HEK293T (cell line): Measurements from ENCODE around the gene PLEKHO2.
A peak's percentile ranks its signal among the peaks of the same experiment; 100 is the strongest.

Source experiments
- CTCF ChIA-PET: fragments of 350-600 bp; formaldehyde crosslinking; extraction: SDS; loops from one replicate; lab custom pipeline; 2021; ENCODE audit warnings: antibody characterized with exemption, inconsistent platforms; lab: Yijun Ruan, JAX
- POLR2A ChIA-PET: fragments of 350-600 bp; formaldehyde crosslinking; extraction: SDS; loops from one replicate; lab custom pipeline; 2020; ENCODE audit warnings: antibody characterized with exemption, inconsistent platforms; lab: Yijun Ruan, JAX
- DNase-seq: peaks from one replicate; pipeline ENCODE4 v3.0.0; 2012; ENCODE audit warnings: mixed read lengths; ENCODE audit errors: extremely low spot score
- ARNT ChIP-seq: fragments of 450-650 bp; IDR thresholded peaks from 2 replicates; pipeline ENCODE4 v1.6.1; 2017; ENCODE audit warnings: mild to moderate bottlenecking
- BHLHE40 ChIP-seq: fragments of 450-650 bp; IDR thresholded peaks from 2 replicates; pipeline ENCODE4 v1.6.1; 2016; ENCODE audit warnings: mild to moderate bottlenecking, moderate library complexity, borderline replicate concordance
- CTBP1 ChIP-seq: fragments of 450-650 bp; IDR thresholded peaks from 2 replicates; pipeline ENCODE4 v1.6.1; 2016; ENCODE audit warnings: borderline replicate concordance
- ELF4 ChIP-seq: fragments of 450-650 bp; IDR thresholded peaks from 2 replicates; pipeline ENCODE4 v1.6.1; 2017; ENCODE audit warnings: antibody characterized with exemption
- FOXA1 ChIP-seq: fragments of 450-650 bp; IDR thresholded peaks from 2 replicates; pipeline ENCODE4 v1.6.1; 2016; ENCODE audit warnings: mild to moderate bottlenecking
- FOXK2 ChIP-seq: fragments of 450-650 bp; IDR thresholded peaks from 2 replicates; pipeline ENCODE4 v1.6.1; 2016; ENCODE audit warnings: mild to moderate bottlenecking
- FOXM1 ChIP-seq: fragments of 450-650 bp; IDR thresholded peaks from 2 replicates; pipeline ENCODE4 v1.6.1; 2017; ENCODE audit warnings: mild to moderate bottlenecking, borderline replicate concordance
- HDGF ChIP-seq: fragments of 450-650 bp; IDR thresholded peaks from 2 replicates; pipeline ENCODE4 v1.6.1; 2017; ENCODE audit warnings: antibody characterized with exemption, borderline replicate concordance
- L3MBTL2 ChIP-seq: fragments of 450-650 bp; conservative IDR thresholded peaks from 2 replicates; pipeline ENCODE4 v1.6.1; 2016; ENCODE audit warnings: mild to moderate bottlenecking
- LEF1 ChIP-seq: fragments of 450-650 bp; IDR thresholded peaks from 2 replicates; pipeline ENCODE4 v1.6.1; 2017; ENCODE audit warnings: mild to moderate bottlenecking, borderline replicate concordance
- NFRKB ChIP-seq: fragments of 450-650 bp; IDR thresholded peaks from 2 replicates; pipeline ENCODE4 v1.6.1; 2016; ENCODE audit warnings: mild to moderate bottlenecking, moderate library complexity
- PKNOX1 ChIP-seq: fragments of 450-650 bp; IDR thresholded peaks from 2 replicates; pipeline ENCODE4 v1.6.1; 2016
- SP1 ChIP-seq: fragments of 450-650 bp; IDR thresholded peaks from 2 replicates; pipeline ENCODE4 v1.6.1; 2017
- SUZ12 ChIP-seq: fragments of 450-650 bp; IDR thresholded peaks from 2 replicates; pipeline ENCODE4 v1.6.1; 2016; ENCODE audit warnings: mild to moderate bottlenecking
- TARDBP ChIP-seq: fragments of 450-650 bp; IDR thresholded peaks from 2 replicates; pipeline ENCODE4 v1.6.1; 2016
- ZNF384 ChIP-seq: fragments of 450-650 bp; IDR thresholded peaks from 2 replicates; pipeline ENCODE4 v1.6.1; 2016

The PLEKHO2 gene

DNA sequence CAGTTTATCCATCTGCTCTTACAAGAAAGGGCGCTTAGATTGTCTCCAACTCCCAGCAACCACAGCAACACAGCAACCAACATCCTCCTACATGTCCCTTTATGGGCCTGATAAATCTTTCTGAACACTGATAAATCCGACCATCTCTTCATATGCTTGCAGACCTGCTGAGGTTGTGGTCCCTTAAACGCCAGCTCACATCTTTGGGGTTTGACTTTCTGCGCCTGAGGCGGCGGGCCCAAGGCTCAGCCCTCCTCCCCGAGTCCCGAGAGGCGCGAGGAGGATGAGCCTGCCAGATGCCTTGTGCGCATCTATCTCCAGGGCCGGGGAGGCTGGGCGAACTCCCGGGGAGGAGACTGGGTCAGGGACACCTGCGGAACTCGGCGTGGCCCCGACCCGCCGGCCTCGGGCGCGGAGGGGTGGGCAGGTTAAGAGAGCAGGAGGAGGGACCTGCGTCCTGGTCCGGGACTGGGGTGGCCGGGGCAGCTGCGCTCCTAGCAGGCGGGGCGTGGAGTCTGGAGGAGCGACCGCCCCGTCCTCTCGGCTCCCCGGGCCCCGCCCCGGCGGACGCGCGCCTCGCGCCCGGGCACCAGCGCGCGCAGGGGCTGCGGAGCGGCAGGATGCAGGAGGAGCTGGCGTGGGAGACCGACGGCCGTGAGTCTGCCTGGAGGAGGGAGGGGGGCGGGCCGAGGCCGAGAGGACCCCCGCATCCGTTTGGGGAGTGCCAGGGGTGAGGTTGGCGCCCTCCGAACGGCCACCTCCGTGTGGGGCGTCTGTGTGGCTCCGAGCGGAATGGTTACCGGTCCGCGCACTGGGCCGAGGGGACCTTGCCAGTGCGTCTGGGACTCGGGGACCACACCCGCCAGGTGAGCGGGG lies 69.8 kb downstream of the PLEKHO2 start, which contains the start of gene ANKDD1A:
Gene ANKDD1A, plus strand, starts transcription at position 592 of the 876 bp plus-strand sequence. Its CDS starts 29 bp downstream, at position 621.
- TF ChIP-seq ZNF384 = no peak
- no peak for TF ChIP-seq PKNOX1
- TF ChIP-seq SUZ12 = no peak
- TF ChIP-seq ELF4 = no peak
- TF ChIP-seq FOXM1 = no peak
- no peak for TF ChIP-seq BHLHE40
- no peak for TF ChIP-seq HDGF
- TF ChIP-seq ARNT = no peak
- ChIA-PET POLR2A (interaction anchor here (0.9 to 1.9 kb wide), 2 partner anchors 17 to 18 kb away, joined by 4 to 7 read pairs; no protein-coding TSS in a partner anchor), CTCF (no interaction called here)
- peak; percentile 68 for DNase-seq

DNA sequence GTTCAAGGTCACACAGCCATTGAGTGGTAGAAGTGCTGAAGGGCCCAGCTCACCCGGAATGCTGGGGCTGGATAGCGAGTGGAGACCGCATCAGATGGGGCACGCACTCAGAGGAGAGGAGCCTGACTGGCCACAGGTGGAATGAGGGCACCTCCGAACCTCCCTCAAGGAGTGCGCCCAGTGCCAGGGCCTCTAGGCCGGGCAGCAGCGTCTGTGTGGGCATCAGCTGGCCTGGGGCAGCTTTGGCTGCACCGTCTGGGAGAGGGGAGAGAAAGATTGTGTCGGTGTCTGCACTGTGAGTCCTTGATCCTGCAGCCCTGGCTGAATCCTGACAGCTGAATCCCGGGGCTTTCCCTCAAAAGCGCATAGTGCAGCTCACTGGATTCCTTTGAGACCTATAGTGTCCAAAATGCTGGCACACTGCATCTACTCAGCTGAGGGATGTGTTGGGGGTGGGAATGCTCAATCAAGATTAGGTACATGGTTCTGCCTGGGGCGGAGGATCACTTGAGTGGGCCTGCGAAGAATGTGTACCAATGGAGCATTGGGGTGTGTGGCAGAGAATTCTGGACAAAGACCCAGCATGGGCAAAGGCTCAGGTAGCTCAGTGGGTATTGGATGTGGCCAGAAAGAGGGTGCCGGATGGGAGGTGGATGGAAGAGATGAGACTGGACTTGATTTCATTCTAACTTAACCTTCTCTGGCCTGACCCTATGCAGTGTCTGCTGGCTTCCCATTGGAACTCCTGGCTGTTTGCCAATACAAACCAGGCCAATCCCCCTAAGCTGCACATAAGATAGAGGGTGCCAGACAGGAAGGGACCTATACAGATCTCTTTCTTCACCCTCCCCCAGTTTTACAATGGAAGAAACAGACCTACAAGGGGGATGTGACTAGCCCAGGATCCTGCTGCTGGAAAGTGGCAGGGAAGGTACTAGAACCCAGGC lies 70.9 kb downstream of the PLEKHO2 start:
- ChIA-PET POLR2A (interaction anchor here (0.9 kb wide), 1 partner anchor 18 kb away, joined by 4 read pairs; no protein-coding TSS in a partner anchor), CTCF (no interaction called here)
- TF ChIP-seq SUZ12 (no peak), FOXM1 (no peak), CTBP1 (no peak), NFRKB (no peak), ARNT (no peak), L3MBTL2 (no peak), ELF4 (no peak), TARDBP (no peak), LEF1 (no peak), FOXK2 (no peak)
- no peak for DNase-seq

- ChIA-PET POLR2A (no interaction called here), CTCF (interaction anchor here (0.7 kb wide), 1 partner anchor 22 kb away, joined by 3 read pairs; no protein-coding TSS in a partner anchor)
- TF ChIP-seq BHLHE40 (no peak), ELF4 (no peak), CTBP1 (no peak), SUZ12 (no peak), FOXA1 (no peak), FOXK2 (no peak), ARNT (no peak), HDGF (no peak), LEF1 (no peak)
- no peak for DNase-seq
These were observed 74.0 kb downstream of the PLEKHO2 start for GRCh38 chr15:64915518-64916227.

- ChIA-PET POLR2A (no interaction called here), CTCF (no interaction called here)
- no peak for TF ChIP-seq SP1
- no peak for TF ChIP-seq FOXA1
- TF ChIP-seq NFRKB = no peak
- no peak for TF ChIP-seq TARDBP
- no peak for TF ChIP-seq ARNT
- no peak for TF ChIP-seq HDGF
- no peak for DNase-seq
These were observed 74.7 kb downstream of the PLEKHO2 start for GRCh38 chr15:64916365-64916764.

GRCh38 chr15:64917211-64917610 lies 75.5 kb downstream of the PLEKHO2 start:
- DNase-seq = no peak
- TF ChIP-seq CTBP1 (no peak), FOXK2 (no peak), ARNT (no peak), L3MBTL2 (no peak), SUZ12 (no peak), PKNOX1 (no peak), TARDBP (no peak)
- POLR2A ChIA-PET = no interaction called here
- CTCF ChIA-PET = no interaction called here
